ENCODE measurements around the gene TOM1L2.

The TOM1L2 gene

GRCh38 chr17:17842111-17842876 lies 129.9 kb downstream of the TOM1L2 start:
- peaks cover 7% of the 10 kb centered on the region for H3K4me1 ChIP-seq (ENCODE audit: control insufficient read depth, insufficient read depth, low read length, poor library complexity, severe bottlenecking)
- H3K4me3 ChIP-seq (ENCODE audit: insufficient read depth, low read depth, low read length, poor library complexity, severe bottlenecking) = no peak overlapping the region
- H3K9me3 ChIP-seq (ENCODE audit: control insufficient read depth, low read length) = no peaks in the 10 kb centered on the region
- H3K27me3 ChIP-seq (replicated peaks; ENCODE audit: control insufficient read depth, insufficient read depth, low read length, poor library complexity, severe bottlenecking) = no peaks in the 10 kb centered on the region
- no peaks in the 10 kb centered on the region for H3K36me3 ChIP-seq (ENCODE audit: control insufficient read depth, insufficient read depth, low read length)
- H3K27ac ChIP-seq (ENCODE audit: insufficient read depth, low read length, poor library complexity, severe bottlenecking) = no peak overlapping the region
- DNase-seq = no peak

GRCh38 chr17:17841601-17842025 lies 130.6 kb downstream of the TOM1L2 start:
- Histone ChIP-seq H3K9me3 (ENCODE audit: control insufficient read depth, low read length) (no peaks in the 10 kb centered on the region), H3K27me3 (replicated peaks; ENCODE audit: control insufficient read depth, insufficient read depth, low read length, poor library complexity, severe bottlenecking) (no peaks in the 10 kb centered on the region), H3K4me3 (ENCODE audit: insufficient read depth, low read depth, low read length, poor library complexity, severe bottlenecking) (no peak overlapping the region), H3K27ac (ENCODE audit: insufficient read depth, low read length, poor library complexity, severe bottlenecking) (no peak overlapping the region), H3K36me3 (ENCODE audit: control insufficient read depth, insufficient read depth, low read length) (no peaks in the 10 kb centered on the region), H3K4me1 (ENCODE audit: control insufficient read depth, insufficient read depth, low read length, poor library complexity, severe bottlenecking) (peaks cover 6% of the 10 kb centered on the region)
- DNase-seq = no peak

- Histone ChIP-seq H3K9me3 (ENCODE audit: control insufficient read depth, low read length) (no peaks in the 10 kb centered on the region), H3K36me3 (ENCODE audit: control insufficient read depth, insufficient read depth, low read length) (no peaks in the 10 kb centered on the region), H3K27ac (ENCODE audit: insufficient read depth, low read length, poor library complexity, severe bottlenecking) (peak overlapping the region; percentile 81), H3K4me1 (ENCODE audit: control insufficient read depth, insufficient read depth, low read length, poor library complexity, severe bottlenecking) (peaks cover 7% of the 10 kb centered on the region), H3K4me3 (ENCODE audit: insufficient read depth, low read depth, low read length, poor library complexity, severe bottlenecking) (no peak overlapping the region), H3K27me3 (replicated peaks; ENCODE audit: control insufficient read depth, insufficient read depth, low read length, poor library complexity, severe bottlenecking) (no peaks in the 10 kb centered on the region)
- DNase-seq = no peak
Observed at GRCh38 chr17:17840751-17841591, 131.2 kb downstream of the TOM1L2 start.

- Histone ChIP-seq H3K4me3 (ENCODE audit: insufficient read depth, low read depth, low read length, poor library complexity, severe bottlenecking) (peak overlapping the region; percentile 55), H3K9me3 (ENCODE audit: control insufficient read depth, low read length) (no peaks in the 10 kb centered on the region), H3K27me3 (replicated peaks; ENCODE audit: control insufficient read depth, insufficient read depth, low read length, poor library complexity, severe bottlenecking) (no peaks in the 10 kb centered on the region), H3K36me3 (ENCODE audit: control insufficient read depth, insufficient read depth, low read length) (no peaks in the 10 kb centered on the region), H3K27ac (ENCODE audit: insufficient read depth, low read length, poor library complexity, severe bottlenecking) (peak overlapping the region; percentile 81), H3K4me1 (ENCODE audit: control insufficient read depth, insufficient read depth, low read length, poor library complexity, severe bottlenecking) (peaks cover 16% of the 10 kb centered on the region)
- peak; percentile 67 to 77 (median 70) for DNase-seq
Observed at GRCh38 chr17:17839791-17840707, 132.2 kb downstream of the TOM1L2 start.

GRCh38 chr17:17837966-17838962 lies 133.9 kb downstream of the TOM1L2 start:
- no peak for DNase-seq
- no peaks in the 10 kb centered on the region for H3K9me3 ChIP-seq (ENCODE audit: control insufficient read depth, low read length)
- peaks cover 28% of the 10 kb centered on the region for H3K4me1 ChIP-seq (ENCODE audit: control insufficient read depth, insufficient read depth, low read length, poor library complexity, severe bottlenecking)
- H3K27me3 ChIP-seq (replicated peaks; ENCODE audit: control insufficient read depth, insufficient read depth, low read length, poor library complexity, severe bottlenecking) = no peaks in the 10 kb centered on the region
- no peak overlapping the region for H3K4me3 ChIP-seq (ENCODE audit: insufficient read depth, low read depth, low read length, poor library complexity, severe bottlenecking)
- H3K36me3 ChIP-seq (ENCODE audit: control insufficient read depth, insufficient read depth, low read length) = no peaks in the 10 kb centered on the region
- no peak overlapping the region for H3K27ac ChIP-seq (ENCODE audit: insufficient read depth, low read length, poor library complexity, severe bottlenecking)

- Histone ChIP-seq H3K27ac (ENCODE audit: insufficient read depth, low read length, poor library complexity, severe bottlenecking) (peak overlapping the region; percentile 96), H3K4me1 (ENCODE audit: control insufficient read depth, insufficient read depth, low read length, poor library complexity, severe bottlenecking) (peaks cover 28% of the 10 kb centered on the region), H3K27me3 (replicated peaks; ENCODE audit: control insufficient read depth, insufficient read depth, low read length, poor library complexity, severe bottlenecking) (no peaks in the 10 kb centered on the region), H3K36me3 (ENCODE audit: control insufficient read depth, insufficient read depth, low read length) (no peaks in the 10 kb centered on the region), H3K9me3 (ENCODE audit: control insufficient read depth, low read length) (no peaks in the 10 kb centered on the region), H3K4me3 (ENCODE audit: insufficient read depth, low read depth, low read length, poor library complexity, severe bottlenecking) (peak overlapping the region; percentile 77)
- no peak for DNase-seq
Observed at GRCh38 chr17:17837380-17837821, 134.8 kb downstream of the TOM1L2 start.

- DNase-seq = peak; percentile 44 to 55 (median 52)
- H3K4me1 ChIP-seq (ENCODE audit: control insufficient read depth, insufficient read depth, low read length, poor library complexity, severe bottlenecking) = peaks cover 28% of the 10 kb centered on the region
- H3K27me3 ChIP-seq (replicated peaks; ENCODE audit: control insufficient read depth, insufficient read depth, low read length, poor library complexity, severe bottlenecking) = no peaks in the 10 kb centered on the region
- H3K36me3 ChIP-seq (ENCODE audit: control insufficient read depth, insufficient read depth, low read length) = no peaks in the 10 kb centered on the region
- H3K27ac ChIP-seq (ENCODE audit: insufficient read depth, low read length, poor library complexity, severe bottlenecking) = peak within 1 kb of the TSS; percentile 96
- no peaks in the 10 kb centered on the region for H3K9me3 ChIP-seq (ENCODE audit: control insufficient read depth, low read length)
- H3K4me3 ChIP-seq (ENCODE audit: insufficient read depth, low read depth, low read length, poor library complexity, severe bottlenecking) = peak within 1 kb of the TSS; percentile 77
Observed at GRCh38 chr17:17836818-17837379, 135.3 kb downstream of the TOM1L2 start, which contains the start of gene SREBF1. TSS of gene SREBF1 (minus strand) at chr17:17836986. CDS start at chr17:17836817, 169 bp downstream.

GRCh38 chr17:17836250-17836817 lies 135.9 kb downstream of the TOM1L2 start:
- no peaks in the 10 kb centered on the region for H3K36me3 ChIP-seq (ENCODE audit: control insufficient read depth, insufficient read depth, low read length)
- peak; percentile 91 to 97 (median 97) for DNase-seq
- H3K4me1 ChIP-seq (ENCODE audit: control insufficient read depth, insufficient read depth, low read length, poor library complexity, severe bottlenecking) = peaks cover 28% of the 10 kb centered on the region
- peak overlapping the region; percentile 77 for H3K4me3 ChIP-seq (ENCODE audit: insufficient read depth, low read depth, low read length, poor library complexity, severe bottlenecking)
- H3K9me3 ChIP-seq (ENCODE audit: control insufficient read depth, low read length) = no peaks in the 10 kb centered on the region
- no peaks in the 10 kb centered on the region for H3K27me3 ChIP-seq (replicated peaks; ENCODE audit: control insufficient read depth, insufficient read depth, low read length, poor library complexity, severe bottlenecking)
- H3K27ac ChIP-seq (ENCODE audit: insufficient read depth, low read length, poor library complexity, severe bottlenecking) = peak overlapping the region; percentile 96

All from effector memory CD4-positive, alpha-beta T cell (primary cell).